Umbilical cord (tissue), 2 donors: ENCODE results near the gene TIMP2. TPM values are rescaled to one million over a fixed set of nuclear protein-coding genes. Genes with fewer than 3 reads are reported as not detected.
"Not testable (repeated sequence)": the region's sequence is repeated elsewhere in the genome, so short reads cannot be mapped to it uniquely, and the experiment has no call there.

ENCODE experiments used
- DNase-seq: peaks from one replicate; pipeline ENCODE4 v3.0.0-alpha.2; 2015; ENCODE audit warnings: low spot score
- total RNA-seq: library from RNA; depleted of rRNA; stranded (reverse); fragments of >200 nt; gene quantifications from one replicate; pipeline ENCODE4 v1.2.3, GENCODE V29; 2014; ENCODE audit warnings: low replicate concordance; ENCODE audit not compliant: insufficient read depth

TIMP2 gene, protein sequence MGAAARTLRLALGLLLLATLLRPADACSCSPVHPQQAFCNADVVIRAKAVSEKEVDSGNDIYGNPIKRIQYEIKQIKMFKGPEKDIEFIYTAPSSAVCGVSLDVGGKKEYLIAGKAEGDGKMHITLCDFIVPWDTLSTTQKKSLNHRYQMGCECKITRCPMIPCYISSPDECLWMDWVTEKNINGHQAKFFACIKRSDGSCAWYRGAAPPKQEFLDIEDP
- 64.5 TPM for total RNA-seq

DNA sequence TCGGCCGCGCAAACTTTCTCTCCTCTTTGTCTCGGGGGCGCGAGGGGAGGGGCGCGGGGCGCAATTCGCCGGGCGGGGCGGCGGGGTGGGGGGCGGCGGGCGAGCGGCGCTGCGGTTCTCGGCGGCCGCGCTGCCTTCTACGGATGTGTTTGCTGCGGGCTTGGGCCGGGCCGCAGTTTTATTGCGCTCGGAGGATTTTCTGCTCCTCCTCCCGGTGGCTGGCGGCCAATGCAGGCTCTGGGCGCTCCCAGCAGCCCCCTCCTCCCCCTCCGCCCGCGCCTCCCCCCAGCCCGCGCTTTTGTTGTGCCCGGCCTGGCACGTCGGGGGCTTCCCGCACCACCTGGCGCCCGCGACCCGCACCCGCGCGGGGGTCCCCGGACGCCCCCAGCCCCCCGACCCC lies at the start of gene TIMP2:
TSS of gene TIMP2 (minus strand) at position 154 of the 400 bp plus-strand sequence. CDS start 299 bp downstream, outside the sequence.
- DNase-seq, result peak; percentile 86

DNA sequence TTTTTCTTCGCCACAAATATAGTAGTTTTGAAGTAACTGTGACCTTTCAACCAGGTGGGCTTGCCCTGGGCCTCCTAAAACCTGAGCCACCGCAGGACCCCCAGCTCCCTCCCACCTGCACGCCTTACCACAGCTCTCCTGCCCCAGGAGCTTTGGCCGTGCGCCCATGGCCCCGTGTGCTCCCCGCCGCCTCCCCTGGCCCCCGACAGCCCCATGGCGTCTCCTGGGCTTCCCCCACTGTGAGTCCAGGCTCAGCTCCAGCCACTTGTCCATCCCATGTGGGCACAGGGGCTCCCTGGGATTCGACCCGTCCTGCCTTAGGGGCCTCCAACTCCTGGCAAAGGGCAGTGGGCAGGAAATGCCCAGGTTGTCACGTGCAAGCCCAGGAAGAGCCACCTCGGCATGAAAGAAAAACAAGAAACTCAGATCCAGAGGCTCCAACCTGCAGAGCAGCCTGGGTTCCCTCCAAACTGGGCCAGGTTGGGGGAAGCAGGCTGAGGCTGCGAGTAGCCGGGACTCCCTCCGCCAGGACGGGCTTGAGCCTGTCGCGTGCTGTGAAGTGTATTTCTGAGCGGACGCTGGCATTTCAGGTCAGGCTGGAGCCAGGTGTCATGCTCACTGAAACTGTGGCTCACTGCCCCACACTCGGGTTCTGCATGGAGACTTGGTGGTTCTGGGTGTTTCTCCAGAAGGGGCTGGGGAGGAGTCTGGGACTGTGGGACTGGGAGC lies 48.8 kb upstream of the TIMP2 start:
- no peak for DNase-seq

DNA sequence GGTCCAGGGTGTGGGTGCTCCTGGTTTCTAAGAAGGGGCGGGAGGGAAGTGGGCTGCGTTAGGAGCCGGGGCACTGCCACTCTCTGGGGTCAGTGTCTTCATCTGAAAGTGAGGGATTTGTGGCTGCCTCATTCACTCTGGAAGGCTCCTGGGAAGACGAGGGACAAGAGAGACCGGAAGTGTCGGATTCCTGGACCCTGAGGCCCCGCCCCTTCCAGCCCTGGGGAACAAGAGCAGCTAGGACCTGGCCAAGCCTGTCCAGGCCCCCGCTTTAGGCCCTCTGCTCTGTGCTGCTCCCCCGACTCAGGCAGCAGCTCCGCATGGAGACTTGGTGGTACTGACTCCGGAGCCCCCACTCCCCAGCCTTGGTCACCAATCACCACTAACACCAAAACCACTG lies 48.0 kb upstream of the TIMP2 start:
- DNase-seq, result no peak

DNA sequence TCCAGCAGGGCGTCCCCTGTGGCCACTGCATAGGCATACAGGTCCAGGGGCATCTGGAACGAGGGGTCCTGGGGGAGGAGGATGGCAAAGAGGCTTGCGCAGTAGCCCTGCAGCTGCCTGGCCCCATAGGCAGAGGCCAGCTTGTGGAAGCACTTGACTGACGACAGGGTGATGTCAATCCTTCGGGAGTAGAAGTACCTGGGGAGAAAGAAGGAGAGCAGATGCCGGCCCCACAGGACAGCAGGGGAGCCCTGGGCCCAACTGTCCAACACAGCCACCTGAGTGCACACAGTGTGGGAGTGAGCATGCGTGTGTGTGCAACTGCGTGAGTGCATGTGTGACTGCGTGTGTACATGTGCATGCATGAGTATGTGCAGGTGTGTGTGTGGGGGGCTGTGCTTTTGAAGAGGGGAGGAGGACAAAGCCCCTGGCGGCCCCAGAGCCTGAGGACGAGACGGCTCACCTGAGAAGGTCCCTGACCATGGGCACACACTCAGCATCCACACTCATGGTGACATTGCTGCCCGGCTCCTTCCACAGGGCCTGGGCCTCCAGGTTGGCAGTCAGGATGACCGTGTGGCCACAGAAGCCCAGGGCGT lies 47.4 kb upstream of the TIMP2 start:
- no peak for DNase-seq

DNA sequence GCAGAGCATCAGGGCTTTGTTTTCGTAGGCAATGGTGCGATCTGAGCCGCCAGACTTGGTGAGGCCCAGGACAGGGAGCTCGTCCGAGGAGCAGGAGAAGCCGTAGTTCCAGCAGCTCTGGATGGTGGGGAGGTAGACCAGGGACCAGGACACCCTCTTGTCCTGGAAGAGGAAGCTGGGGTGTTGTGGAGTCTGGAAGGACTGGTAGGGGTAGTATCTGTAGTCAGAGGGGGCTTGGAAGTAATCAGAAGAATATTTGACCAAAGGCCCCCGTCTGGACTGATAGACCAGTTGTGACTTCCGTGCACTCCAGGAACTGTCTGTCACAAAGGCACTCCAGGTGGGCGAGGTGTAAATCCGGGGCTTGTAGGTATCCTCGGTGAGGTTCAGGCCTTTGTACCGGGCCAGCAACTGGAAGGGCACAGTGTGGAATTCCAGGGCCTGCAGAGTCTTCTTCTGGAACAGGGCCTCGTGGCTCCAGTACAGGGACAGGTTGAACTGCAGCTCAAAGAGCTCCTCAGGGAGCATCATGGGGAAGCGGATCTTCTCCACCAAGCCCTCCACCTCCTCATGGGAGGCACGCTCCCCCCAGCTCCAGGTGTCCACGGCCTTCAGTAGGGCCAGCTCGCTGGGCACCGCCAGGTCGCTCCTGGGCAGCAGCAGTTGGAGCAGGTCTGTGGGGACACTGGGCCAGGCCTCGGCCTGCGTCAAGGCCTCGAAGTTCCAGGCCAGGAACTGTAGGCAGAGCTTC lies 46.7 kb upstream of the TIMP2 start:
- DNase-seq, result no peak

DNA sequence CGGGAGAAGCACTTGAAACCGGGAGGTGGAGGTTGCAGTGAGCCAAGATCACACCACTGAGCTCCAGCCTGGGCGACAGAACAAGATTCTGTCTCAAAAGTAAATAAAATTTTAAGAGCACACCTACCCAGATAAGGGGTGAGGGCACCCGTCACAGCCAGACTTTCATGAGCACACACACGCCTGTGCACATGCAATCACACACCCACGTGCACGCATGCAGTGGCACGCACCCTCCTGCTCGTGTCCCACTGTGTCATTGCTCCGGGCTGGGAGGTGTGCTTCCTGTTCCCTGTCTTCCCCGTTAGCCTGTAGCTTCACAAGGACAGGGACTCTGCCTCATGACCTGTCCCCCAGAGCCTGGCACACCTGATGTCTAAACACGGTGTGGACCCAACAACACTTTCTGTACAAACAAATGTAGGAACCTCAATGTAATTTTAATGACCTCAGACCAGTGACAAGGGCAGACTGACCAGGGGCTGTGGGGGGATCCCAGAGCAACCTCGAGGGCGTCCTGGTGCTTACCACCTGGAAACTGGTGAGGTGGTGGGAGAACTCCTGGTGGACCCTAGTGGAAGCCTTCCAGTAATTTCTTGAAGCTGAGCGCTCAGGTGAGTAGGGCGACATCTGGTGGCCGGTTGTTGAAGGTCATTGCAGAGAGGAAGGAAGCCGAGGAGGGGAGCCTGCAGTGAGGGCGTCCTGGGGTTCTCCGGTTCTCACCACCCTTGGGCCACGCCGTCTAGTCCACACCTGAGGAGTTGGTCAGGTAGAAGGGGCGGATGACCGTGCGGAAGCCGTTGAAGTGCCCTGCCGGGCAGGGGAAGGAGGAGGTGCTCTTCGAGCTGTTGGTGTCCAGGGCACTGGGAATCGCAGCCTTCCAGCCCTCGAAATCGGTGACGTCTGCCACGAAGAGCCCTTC lies 45.9 kb upstream of the TIMP2 start:
- peak; percentile 78 for DNase-seq

DNA sequence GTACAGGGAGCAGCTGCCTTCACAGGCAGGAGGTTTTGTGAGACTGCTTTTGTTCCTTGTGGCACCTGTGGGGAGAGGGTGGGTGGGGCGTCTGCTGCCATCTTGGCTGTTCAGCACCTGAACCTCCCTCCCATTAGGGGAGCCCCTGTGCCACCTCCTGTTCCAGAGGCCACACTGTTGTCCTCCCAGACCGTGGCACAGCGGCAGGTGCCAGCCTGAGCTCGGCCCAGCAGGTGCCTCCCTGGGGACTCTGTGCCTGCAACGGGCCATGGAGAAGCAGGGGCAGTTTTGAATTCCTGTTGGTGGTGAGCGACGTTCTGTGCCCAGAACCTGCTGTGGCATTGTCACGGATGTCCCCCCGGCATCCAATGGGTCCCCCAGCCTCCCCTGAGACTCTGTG lies 44.7 kb upstream of the TIMP2 start:
- no peak for DNase-seq

DNA sequence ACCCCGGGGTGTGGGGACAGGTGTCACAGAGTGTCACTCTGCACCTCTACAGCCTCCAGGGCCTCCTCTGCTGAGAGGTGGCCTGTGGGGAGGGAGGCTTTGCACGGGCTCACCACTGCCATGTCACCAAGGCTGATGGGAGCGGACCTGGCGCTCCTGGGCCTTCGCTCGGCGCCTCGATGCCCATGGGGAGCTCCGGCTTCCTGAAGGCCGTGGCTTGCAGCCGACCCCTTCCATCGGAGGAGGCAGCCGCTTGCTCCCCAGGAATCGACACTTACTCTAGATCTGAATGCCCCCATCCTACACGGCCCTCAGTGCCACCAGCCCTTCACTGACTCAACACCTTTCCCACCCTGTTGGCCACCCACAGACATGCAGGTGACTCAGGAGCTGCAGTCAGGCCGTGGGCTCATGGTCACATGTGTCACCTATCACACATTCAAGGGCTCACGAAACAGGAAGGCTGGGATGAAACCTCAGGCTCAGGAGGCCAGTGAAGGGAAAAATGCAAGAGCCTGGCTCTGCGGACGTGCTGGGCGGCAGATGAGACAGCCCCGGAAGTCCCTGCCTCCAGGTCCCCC lies 42.7 kb upstream of the TIMP2 start:
- no peak for DNase-seq

DNA sequence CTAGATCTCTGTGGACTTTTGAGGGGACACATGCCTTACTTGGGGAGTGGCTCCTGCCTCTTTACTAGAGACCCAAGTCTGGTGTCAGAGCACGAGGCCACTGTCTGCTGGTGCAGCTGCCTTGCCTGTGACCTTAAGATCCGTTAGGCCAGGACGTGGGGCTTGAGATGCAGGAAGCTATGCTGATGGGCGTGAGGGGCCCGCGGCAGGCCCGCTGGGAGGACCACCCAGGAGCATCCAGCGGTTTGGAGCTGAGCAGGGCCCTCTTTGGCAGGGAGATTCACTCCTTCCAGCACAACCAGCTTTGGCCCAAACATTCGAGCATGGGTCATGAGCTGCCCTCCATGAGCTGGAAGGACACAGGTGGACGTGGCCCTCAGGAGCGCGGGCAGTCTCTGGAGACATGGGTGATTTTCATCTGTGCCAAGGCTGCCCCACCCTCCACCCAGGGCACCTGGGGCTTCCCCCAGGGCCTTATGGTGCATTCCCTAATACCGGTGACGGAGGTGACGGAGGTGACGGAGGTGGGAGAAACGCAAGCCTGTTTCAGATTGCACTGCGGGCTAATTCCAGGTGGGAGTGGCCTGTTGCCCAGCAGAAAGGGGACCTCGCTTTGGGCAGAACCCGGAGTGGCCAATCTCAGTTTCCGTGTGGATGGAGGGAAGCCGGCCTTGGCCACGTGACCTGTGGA lies 41.9 kb upstream of the TIMP2 start:
- no peak for DNase-seq

DNA sequence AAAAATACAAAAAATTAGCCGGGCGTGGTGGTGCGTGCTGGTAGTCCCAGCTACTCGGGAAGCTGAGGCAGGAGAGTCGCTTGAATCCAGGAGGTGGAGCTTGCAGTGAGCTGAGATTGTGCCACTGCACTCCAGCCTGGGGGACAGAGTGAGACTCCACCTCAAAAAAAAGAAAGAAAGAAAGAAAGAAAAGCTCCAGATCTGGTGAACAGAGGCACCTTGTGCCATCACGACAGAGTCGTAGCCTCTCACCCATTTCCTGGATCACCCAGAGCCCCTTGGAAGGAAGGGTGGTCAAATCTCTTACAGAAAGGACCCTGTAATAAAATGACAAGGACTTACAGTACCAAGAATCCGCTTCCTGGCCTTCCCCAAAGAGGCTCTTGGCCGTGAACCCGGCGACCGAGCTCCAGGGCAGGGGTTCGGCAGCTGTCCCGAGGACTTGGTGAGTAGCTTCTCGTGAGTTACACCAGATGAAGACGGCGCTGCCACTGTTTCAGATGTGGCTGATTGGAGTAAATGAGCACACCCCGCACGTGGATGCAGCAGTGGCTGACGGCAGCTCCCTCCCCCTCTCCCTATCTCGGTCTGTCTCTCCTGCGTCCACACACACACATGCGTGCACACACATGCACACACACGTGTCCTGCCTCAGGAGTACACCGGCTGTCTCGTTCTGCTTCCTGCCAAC lies 41.1 kb upstream of the TIMP2 start:
- no peak for DNase-seq

DNA sequence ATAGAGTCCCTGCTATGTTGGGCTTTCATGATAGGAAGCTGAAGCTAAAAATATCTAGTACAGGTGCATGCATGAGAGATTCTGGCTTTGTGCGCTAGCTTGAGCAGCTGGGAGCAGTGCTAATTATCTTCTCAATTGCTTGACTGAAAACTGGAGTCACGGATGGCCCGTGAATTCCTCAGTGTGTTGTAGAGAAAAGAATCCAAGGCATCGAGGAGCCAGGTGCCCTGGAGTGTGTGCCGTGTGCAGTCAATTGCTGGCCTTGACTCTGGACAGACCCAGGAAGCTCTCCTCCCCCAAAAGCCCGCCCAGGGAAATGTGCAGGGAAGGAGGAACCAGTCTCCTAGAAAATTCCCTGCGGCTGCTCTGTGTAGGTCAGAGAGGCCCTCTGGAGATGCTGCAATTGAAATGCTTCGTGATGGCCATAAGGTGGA lies 40.3 kb upstream of the TIMP2 start:
- no peak for DNase-seq

DNA sequence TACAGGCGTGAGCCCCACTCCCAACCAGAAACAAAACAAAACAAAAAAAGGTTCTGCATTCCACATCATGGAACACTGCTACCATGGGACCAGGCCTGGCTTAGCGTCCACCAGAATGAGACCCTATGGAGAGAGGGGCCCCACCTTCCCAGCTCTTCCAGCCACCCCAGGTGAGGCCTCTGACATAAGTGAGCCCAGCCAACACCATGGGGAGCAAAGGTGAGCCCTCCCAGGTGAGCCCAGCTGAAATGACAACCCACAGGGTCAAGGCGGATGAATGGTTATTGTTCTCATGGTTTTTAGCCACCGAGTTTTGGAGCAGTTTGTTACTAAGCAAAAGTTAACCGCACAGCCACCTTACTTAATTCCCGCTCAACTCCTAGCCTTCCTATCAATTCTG lies 38.2 kb upstream of the TIMP2 start:
- DNase-seq, result no peak

DNA sequence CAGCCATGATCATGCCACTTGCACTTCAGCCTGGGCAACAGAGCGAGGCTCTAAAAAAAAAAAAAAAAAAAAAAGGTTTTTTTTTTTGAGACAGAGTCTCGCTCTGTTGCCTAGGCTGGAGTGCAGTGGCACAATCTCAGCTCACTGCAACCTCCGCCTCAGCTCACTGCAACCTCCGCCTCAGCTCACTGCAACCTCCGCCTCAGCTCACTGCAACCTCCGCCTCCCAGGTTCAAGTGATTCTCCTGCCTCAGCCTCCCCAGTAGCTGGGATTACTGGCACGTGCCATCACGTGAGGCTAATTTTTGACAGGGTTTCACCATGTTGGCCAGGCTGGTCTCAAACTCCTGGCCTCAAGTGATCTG lies 37.8 kb upstream of the TIMP2 start:
- not testable (repeated sequence) for DNase-seq

DNA sequence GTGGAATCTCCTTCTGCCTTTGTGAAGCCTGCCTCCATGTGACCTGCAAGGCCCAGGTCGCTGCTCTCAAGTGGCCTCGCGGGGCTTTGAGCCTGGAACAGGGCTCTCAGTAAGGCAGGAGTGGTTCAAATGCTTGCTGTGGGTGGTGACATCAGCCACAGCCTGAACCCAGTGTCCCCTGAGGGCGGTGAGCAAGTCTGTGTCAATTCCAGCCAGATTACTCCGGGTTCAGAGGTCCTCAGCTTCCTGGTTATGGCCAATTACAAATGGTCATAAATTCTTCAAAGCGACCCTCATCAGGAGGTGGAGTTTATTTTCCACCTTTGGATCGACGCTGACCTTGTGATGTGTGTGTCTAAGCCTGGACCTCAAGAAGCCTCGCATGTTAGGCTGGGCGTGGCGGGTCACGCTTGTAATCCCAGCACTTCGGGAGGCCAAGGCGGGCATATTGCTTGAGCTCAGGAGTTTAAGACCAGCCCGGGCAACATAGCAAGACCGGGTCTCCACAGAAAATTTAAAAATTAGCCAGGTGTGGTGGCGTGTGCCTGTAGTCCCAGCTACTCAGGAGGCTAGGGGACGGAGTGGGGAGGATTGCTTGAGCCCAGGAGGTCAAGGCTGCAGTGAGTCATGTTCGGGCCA lies 37.3 kb upstream of the TIMP2 start:
- no peak for DNase-seq

DNA sequence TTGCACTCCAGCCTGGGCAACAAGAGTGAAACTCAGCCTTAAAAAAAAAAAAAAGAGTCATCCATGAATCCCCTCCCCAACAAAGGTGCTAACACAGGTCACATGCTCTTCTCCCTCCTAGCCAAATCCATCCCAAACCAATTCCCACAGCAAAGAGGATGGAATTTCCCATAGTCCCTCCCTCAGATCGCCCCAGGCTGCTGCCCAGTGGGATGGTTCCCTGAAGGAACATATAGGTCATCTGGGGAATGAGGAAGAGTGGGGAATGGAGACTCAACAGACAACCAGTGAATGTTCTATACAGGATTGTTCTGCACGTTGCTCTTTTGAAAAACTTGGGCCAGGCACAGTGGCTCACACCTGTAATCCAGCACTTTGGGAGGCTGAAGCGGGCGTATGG lies 36.4 kb upstream of the TIMP2 start:
- no peak for DNase-seq

DNA sequence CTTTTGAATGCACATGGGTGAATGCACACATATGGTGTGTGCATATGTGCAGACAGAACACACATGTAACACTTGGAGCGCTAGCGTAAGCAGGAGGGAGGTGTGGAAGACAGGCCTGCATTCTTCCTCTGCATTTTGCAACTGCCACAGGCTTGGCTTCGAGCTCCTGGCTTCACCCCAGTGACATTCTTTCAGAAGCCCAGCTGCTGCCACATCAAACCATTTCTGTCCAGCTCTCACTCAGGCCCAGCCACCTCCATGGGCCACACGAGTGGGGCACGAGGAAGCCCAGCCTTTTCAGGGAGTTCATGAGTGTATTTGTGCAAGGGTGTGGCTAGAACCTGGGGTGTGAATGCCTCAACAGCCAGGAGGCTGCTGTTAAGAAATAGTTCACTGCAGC lies 35.7 kb upstream of the TIMP2 start:
- DNase-seq, result peak; percentile 34

DNA sequence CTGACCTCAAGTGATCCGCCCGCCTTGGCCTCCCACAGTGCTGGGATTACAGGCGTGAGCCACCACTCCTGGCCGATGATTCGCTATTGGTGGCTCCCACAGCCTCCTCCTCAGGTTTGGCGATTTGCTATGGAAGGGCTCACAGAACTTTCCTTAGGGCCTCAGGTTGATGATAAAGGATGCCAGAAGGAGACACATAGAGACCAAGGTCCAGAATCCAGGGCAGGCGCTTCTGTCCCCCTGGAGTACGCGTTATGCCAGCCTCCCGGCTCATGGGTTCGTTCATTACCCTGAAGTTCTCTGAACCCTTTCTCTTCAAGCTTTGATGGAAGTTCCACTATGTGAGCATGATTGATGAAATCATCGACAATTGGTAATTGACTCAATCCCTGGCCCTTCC lies 34.6 kb upstream of the TIMP2 start:
- no peak for DNase-seq

DNA sequence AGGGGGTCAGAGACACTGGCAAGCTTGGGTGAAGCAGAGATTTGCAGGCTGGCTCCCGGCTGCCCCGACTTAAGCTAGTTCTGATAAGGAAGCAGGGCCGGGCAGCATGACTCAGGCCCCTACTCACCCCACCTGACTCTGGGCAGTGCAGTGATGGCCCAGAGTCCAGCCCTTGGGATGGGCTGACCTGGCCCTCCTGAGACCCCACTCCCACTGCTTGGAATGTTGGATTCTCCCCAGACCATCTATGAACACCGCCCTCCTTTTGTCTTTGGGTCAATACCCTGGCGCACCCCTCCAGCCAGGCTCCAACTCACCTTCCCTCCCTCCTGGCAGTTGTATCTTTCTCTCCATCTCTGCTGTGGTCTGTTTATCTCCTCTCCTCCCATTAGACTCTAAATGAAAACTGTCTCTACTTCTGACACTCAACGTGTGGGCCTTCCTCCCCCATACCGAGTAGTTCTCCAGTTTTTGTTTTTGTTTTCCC lies 33.5 kb upstream of the TIMP2 start:
- no peak for DNase-seq

DNA sequence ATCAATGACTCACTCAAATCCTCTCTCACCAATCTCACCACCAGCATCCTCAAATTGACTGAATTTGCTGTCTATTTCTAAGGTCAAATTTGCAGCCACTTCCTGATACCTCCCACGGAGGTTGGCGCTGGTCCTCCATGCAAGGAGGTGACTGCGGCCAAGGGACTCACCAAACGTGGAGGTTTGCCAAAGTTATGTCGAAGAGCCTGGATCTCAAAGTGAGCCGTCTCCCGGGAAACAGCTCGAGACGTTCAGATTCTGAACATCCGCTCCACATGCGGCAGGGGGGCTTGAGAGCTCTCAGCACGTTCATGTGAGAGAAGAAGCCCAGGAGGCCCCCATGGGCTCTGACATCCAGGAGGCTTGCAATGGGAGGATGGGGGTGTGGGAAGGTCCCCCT lies 31.9 kb upstream of the TIMP2 start:
- no peak for DNase-seq
